PFSK-1 (cell line): Measurements from ENCODE around the gene CMTM2.

Experiments used
- FOXP2 ChIP-seq: optimal IDR thresholded peaks from 2 replicates; pipeline ENCODE3; 2011; ENCODE audit warnings: borderline replicate concordance, control low read depth, inconsistent platforms; ENCODE audit not compliant: insufficient read depth; ENCODE audit errors: extremely low read length, extremely low read depth
- POLR2AphosphoS5 ChIP-seq: IDR thresholded peaks from 2 replicates; pipeline ENCODE4 v1.6.1; 2012; ENCODE audit warnings: low read depth, mild to moderate bottlenecking, control low read depth, low read length, moderate library complexity
- SIN3A ChIP-seq: IDR thresholded peaks from 2 replicates; pipeline ENCODE4 v1.6.1; 2012; ENCODE audit warnings: mild to moderate bottlenecking, low read length, moderate library complexity, borderline replicate concordance; ENCODE audit not compliant: insufficient read depth
- TAF1 ChIP-seq: IDR thresholded peaks from 2 replicates; pipeline ENCODE4 v1.6.1; 2012; ENCODE audit warnings: low read length, control low read depth, borderline replicate concordance; ENCODE audit not compliant: insufficient read depth
- TF ChIP-seq, protein P1 (sequence below), 2 experiments: IDR thresholded peaks; 2 replicates each; pipeline versions ENCODE4 v1.6.1 to v1.8.0; 2011 to 2012; ENCODE audit warnings: low read depth in 2 of 2, low read length in 2 of 2, control low read depth in 1 of 2, inconsistent platforms in 1 of 2, mild to moderate bottlenecking in 1 of 2, moderate library complexity in 1 of 2; ENCODE audit not compliant: insufficient read depth in 1 of 2

The CMTM2 gene

GRCh38 chr16:66561381-66562080, 17.7 kb upstream of the CMTM2 start:
- TF ChIP-seq FOXP2: no peak
- TF ChIP-seq, protein P1, sequence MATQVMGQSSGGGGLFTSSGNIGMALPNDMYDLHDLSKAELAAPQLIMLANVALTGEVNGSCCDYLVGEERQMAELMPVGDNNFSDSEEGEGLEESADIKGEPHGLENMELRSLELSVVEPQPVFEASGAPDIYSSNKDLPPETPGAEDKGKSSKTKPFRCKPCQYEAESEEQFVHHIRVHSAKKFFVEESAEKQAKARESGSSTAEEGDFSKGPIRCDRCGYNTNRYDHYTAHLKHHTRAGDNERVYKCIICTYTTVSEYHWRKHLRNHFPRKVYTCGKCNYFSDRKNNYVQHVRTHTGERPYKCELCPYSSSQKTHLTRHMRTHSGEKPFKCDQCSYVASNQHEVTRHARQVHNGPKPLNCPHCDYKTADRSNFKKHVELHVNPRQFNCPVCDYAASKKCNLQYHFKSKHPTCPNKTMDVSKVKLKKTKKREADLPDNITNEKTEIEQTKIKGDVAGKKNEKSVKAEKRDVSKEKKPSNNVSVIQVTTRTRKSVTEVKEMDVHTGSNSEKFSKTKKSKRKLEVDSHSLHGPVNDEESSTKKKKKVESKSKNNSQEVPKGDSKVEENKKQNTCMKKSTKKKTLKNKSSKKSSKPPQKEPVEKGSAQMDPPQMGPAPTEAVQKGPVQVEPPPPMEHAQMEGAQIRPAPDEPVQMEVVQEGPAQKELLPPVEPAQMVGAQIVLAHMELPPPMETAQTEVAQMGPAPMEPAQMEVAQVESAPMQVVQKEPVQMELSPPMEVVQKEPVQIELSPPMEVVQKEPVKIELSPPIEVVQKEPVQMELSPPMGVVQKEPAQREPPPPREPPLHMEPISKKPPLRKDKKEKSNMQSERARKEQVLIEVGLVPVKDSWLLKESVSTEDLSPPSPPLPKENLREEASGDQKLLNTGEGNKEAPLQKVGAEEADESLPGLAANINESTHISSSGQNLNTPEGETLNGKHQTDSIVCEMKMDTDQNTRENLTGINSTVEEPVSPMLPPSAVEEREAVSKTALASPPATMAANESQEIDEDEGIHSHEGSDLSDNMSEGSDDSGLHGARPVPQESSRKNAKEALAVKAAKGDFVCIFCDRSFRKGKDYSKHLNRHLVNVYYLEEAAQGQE (IDR thresholded peaks at IDR 0.05; ENCODE audit: insufficient read depth in 1 of 2, low read depth in 2 of 2, low read length in 2 of 2): no peak
- TF ChIP-seq POLR2AphosphoS5: no peak
- no peak for TF ChIP-seq TAF1
- no peak for TF ChIP-seq SIN3A

DNA sequence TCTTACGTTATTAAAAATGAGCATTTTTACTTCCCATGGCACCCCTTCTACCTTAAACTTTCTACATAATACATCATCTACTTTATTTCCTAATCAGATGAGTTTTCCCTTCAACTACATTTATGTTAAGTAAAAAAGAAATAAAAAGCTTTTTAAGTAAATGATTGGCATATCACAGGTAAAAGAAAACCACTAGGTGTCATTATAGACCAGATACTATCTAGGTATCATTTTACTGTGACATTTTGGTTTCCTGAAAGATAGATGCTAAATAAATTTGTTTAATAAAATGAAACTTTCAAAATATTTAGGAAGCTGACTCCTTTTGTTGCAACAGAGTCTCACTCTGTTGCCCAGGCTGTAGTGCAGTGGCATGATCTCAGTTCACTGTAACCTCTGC, 16.9 kb upstream of the CMTM2 start:
- TF ChIP-seq, protein P1 (IDR thresholded peaks at IDR 0.05; ENCODE audit: insufficient read depth in 1 of 2, low read depth in 2 of 2, low read length in 2 of 2): no peak
- no peak for TF ChIP-seq TAF1

GRCh38 chr16:66562986-66563385, 16.3 kb upstream of the CMTM2 start:
- TF ChIP-seq FOXP2: no peak
- no peak for TF ChIP-seq TAF1
- no peak for TF ChIP-seq SIN3A
- TF ChIP-seq, protein P1 (IDR thresholded peaks at IDR 0.05; ENCODE audit: insufficient read depth in 1 of 2, low read depth in 2 of 2, low read length in 2 of 2): no peak
- TF ChIP-seq POLR2AphosphoS5: no peak

- TF ChIP-seq SIN3A (no peak), TAF1 (no peak), FOXP2 (no peak), POLR2AphosphoS5 (no peak)
- TF ChIP-seq, protein P1 (IDR thresholded peaks at IDR 0.05; ENCODE audit: insufficient read depth in 1 of 2, low read depth in 2 of 2, low read length in 2 of 2): no peak
These were observed 15.5 kb upstream of the CMTM2 start for GRCh38 chr16:66563574-66564334.
